Fibroblast of skin of right biceps (primary cell): ENCODE data around the gene ID4.
A peak's percentile ranks its signal among the peaks of the same experiment; 100 is the strongest.
"Not testable (repeated sequence)": the region's sequence is repeated elsewhere in the genome, so short reads cannot be mapped to it uniquely, and the experiment has no call there.

Source experiments
- DNase-seq: peaks from one replicate; pipeline ENCODE4 v3.0.0-alpha.2; 2013

Gene ID4

GRCh38 chr6:19833947-19834346 lies 3.2 kb upstream of the ID4 start:
- DNase-seq: no peak

- no peak for DNase-seq
Measured at GRCh38 chr6:19834858-19835257, 2.3 kb upstream of the ID4 start.

GRCh38 chr6:19835605-19836004 lies 1.6 kb upstream of the ID4 start:
- no peak for DNase-seq

- DNase-seq: peak; percentile 40
Measured at GRCh38 chr6:19837511-19838441, 606 bp downstream of the ID4 start.

GRCh38 chr6:19838442-19839236 lies 1.5 kb downstream of the ID4 start:
- DNase-seq: no peak

GRCh38 chr6:19839237-19839546 lies 2.0 kb downstream of the ID4 start:
- no peak for DNase-seq

GRCh38 chr6:19839788-19840187 lies 2.6 kb downstream of the ID4 start:
- DNase-seq: no peak

- DNase-seq: no peak
Measured at GRCh38 chr6:19841181-19841580, 4.0 kb downstream of the ID4 start.

DNA sequence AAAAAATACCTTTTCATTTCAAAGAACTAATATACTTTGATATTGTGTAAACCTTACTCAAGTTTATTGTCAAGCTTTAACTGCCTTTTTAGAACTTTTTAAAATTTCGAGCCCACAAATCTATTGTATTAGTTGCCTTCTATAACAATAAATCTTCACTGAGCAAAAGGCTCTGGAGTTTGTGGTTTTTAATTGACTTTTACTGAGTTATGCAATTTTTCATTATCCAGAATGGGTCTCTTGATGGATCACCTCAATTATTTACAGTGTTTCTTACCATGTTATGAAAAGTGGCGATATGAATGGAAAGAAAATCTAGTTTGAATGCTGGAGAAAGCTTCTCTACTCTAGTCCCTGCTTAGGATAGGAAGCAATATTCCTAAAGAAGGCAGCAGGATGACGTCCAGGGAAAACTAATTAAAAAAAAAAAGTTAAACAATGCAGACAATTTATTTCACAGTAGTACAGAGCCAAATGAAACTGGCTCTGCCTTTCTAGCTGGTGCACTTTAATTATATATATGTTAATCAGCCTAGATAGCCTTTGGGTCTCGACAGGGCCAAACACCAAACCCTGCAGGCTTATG lies 5.0 kb downstream of the ID4 start:
- no peak for DNase-seq

GRCh38 chr6:19844689-19845088 lies 7.5 kb downstream of the ID4 start:
- DNase-seq: no peak

GRCh38 chr6:19845266-19846041 lies 8.3 kb downstream of the ID4 start:
- peak; percentile 52 for DNase-seq

DNA sequence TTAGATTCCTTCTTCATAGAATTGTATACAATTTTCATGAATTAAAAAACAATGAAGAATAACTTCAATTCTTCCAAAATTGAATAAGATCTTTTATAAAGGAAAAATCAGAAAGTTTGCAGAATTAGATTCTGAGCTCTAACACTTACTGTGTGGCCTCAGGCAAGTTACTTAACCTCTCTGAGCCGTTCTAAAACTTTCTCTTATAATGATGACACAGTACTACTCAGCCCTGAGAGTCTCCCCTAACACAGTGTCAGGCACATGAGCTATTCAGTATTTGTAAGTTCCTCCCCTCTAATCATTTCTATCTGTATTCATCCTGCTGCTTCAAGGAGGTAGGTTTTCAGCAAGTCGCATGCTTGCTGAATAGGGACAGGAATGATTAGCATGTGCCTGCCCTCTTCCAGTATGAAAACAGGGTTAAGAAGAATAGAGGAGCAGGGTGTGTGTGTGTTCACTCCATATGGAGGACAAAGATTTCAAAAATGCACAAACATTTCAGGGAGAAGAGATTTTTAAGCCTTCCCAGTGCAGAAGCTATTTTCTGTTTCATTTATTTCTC lies 11.4 kb downstream of the ID4 start:
- no peak for DNase-seq

GRCh38 chr6:19849196-19849595 lies 12.0 kb downstream of the ID4 start:
- no peak for DNase-seq

DNA sequence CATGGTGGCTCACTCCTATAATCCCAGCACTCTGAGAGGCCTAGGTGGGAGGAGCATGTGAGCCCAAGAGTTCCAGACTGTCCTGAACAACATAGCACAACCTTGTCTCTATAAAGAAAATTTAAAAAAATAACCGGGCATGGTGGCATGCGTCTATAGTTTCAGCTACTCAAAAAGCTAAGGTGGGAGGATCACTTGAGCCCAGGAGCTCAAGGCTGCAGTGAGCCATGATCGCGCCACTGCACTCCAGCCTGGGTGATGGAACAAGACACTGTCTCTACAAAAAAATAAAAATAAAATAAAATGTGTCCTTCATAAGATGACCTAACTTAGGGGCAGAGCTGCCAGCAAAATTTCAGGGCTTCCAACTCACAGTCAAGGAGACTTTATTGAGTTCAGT lies 12.6 kb downstream of the ID4 start:
- no peak for DNase-seq

GRCh38 chr6:19851241-19852089 lies 14.3 kb downstream of the ID4 start:
- peak; percentile 84 for DNase-seq

DNA sequence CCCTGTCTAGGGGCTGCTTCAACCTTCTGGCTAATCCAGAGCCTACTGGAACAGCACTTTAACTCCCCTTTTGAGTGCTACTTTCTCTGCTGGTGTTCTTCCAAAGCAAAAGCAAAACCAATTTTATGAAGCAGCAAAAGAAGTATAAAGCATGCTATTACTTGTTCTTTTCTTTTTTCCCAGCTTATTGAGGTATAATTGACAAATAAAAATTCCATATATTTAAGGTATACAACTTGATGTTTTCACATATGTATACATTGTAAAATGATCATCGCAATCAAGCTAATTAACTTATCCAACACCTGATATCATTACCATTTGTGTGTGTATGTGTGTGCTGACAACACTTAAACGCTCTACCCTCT lies 14.9 kb downstream of the ID4 start:
- DNase-seq: no peak

- DNase-seq: no peak
Measured at GRCh38 chr6:19852927-19853326, 15.8 kb downstream of the ID4 start.

- DNase-seq: not testable (repeated sequence)
Measured at GRCh38 chr6:19854421-19855015, 17.3 kb downstream of the ID4 start.

GRCh38 chr6:19855536-19855935 lies 18.4 kb downstream of the ID4 start:
- DNase-seq: no peak

DNA sequence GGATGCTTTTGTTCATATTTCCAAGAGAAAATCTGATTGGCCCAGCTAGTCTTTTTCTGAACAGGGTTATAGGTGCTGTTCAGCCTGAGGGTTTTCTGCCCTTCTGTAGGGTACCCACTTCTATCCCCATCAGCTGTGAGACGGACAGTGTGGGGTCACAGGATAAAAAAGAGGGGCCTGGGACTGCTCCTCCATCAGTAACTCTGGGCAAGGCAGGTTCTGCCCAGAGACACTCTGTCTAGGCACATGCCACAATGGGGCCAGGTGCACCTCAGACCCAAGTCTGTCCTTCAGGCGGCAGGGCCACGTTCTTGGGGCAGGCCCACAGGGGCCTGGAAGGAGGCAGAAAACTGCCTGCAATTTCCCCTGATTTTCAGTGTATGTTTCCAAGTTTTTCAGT lies 20.0 kb downstream of the ID4 start:
- DNase-seq: no peak

DNA sequence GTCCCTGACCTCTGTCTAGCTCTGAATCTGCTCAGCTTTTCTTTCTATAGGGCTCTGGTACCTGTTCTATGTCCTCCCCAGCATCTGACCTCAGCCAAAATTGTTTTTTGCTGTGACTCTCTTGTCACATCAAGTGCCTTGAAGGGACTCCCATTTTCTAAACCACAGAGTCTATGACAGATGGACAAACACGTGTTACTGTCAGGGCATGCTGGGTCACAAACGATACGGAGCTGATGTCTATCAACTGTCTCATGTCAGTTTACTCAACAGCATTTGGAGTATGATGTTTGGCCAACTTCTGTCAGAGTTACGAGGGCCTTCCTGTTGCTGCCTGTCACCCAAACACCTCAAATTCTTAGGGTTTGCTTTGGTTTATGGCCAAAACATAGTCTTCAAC lies 20.5 kb downstream of the ID4 start:
- DNase-seq: no peak
